Measurements from ENCODE around the gene TMEM184B. TPM values are rescaled to one million over a fixed set of nuclear protein-coding genes. Genes with fewer than 3 reads are reported as not detected.
A peak's percentile ranks its signal among the peaks of the same experiment; 100 is the strongest.

Gene TMEM184B
- total and polyA plus RNA-seq, 4 donors: 7.5 to 12.6 (median 9.9) TPM

- Histone ChIP-seq H3K9me3 (ENCODE audit: control insufficient read depth in 4 of 4, low read length in 3 of 4) (no peaks in the 10 kb centered on the region), H3K4me1 (ENCODE audit: control insufficient read depth in 4 of 4, insufficient read depth in 4 of 4, low read length in 3 of 4) (peaks cover 0 to 3% (median 0%) of the 10 kb centered on the region in 4 donors), H3K9ac (ENCODE audit: low read depth in 1 of 2, low read length in 2 of 2) (no peak overlapping the region), H3K36me3 (ENCODE audit: control insufficient read depth in 4 of 4, insufficient read depth in 3 of 4, low read depth in 1 of 4, low read length in 3 of 4) (no peaks in the 10 kb centered on the region), H3K27ac (ENCODE audit: low read depth in 1 of 2, low read length in 2 of 2) (peak overlapping the region in 1 of 2 donors; percentile 76), H3K27me3 (ENCODE audit: control insufficient read depth in 4 of 4, insufficient read depth in 4 of 4, low read length in 3 of 4) (no peaks in the 10 kb centered on the region), H3K4me3 (ENCODE audit: low read depth in 1 of 3, low read length in 3 of 3) (no peak overlapping the region)
- DNase-seq (ENCODE audit: low spot score): no peak
- TF ChIP-seq ZBTB33 (IDR thresholded peaks at IDR 0.05) (no peak), GABPA (IDR thresholded peaks at IDR 0.05 in 1 of 2, conservative IDR thresholded peaks at IDR 0.05 in 1 of 2) (no peak), RXRA (IDR thresholded peaks at IDR 0.05) (no peak), NR2F2 (IDR thresholded peaks at IDR 0.05) (no peak), SP1 (IDR thresholded peaks at IDR 0.05) (no peak), EGR1 (IDR thresholded peaks at IDR 0.05; ENCODE audit: low read depth in 2 of 2) (no peak), FOXA2 (IDR thresholded peaks at IDR 0.05) (no peak), JUND (IDR thresholded peaks at IDR 0.05) (no peak), TAF1 (conservative IDR thresholded peaks at IDR 0.05) (no peak), HNF4A (conservative IDR thresholded peaks at IDR 0.05) (no peak), MAX (IDR thresholded peaks at IDR 0.05) (no peak), FOXA1 (IDR thresholded peaks at IDR 0.05) (no peak), HNF4G (IDR thresholded peaks at IDR 0.05) (no peak), REST (IDR thresholded peaks at IDR 0.05) (no peak), RAD21 (IDR thresholded peaks at IDR 0.05) (no peak)
- 88% methylated on average over 14 of the region's 14 CpGs for WGBS
Observed at GRCh38 chr22:38318792-38319773, 46.3 kb upstream of the TMEM184B start.

GRCh38 chr22:38317995-38318715, 45.3 kb upstream of the TMEM184B start:
- H3K9ac ChIP-seq (ENCODE audit: low read depth in 1 of 2, low read length in 2 of 2): peak overlapping the region in 1 of 2 donors; percentile 3
- WGBS: 62% methylated on average over 18 of the region's 18 CpGs
- peak overlapping the region; percentile 76 to 94 for H3K27ac ChIP-seq (ENCODE audit: low read depth in 1 of 2, low read length in 2 of 2)
- no peak for DNase-seq (ENCODE audit: low spot score)
- TF ChIP-seq REST (IDR thresholded peaks at IDR 0.05) (no peak), HNF4G (IDR thresholded peaks at IDR 0.05) (no peak), FOXA1 (IDR thresholded peaks at IDR 0.05) (no peak), ATF3 (IDR thresholded peaks at IDR 0.05) (no peak), HNF4A (conservative IDR thresholded peaks at IDR 0.05) (no peak), RXRA (IDR thresholded peaks at IDR 0.05) (no peak), SP1 (IDR thresholded peaks at IDR 0.05) (no peak), ZBTB33 (IDR thresholded peaks at IDR 0.05) (no peak)
- H3K9me3 ChIP-seq (ENCODE audit: control insufficient read depth in 4 of 4, low read length in 3 of 4): no peaks in the 10 kb centered on the region
- no peak overlapping the region for H3K4me3 ChIP-seq (ENCODE audit: low read depth in 1 of 3, low read length in 3 of 3)
- H3K36me3 ChIP-seq (ENCODE audit: control insufficient read depth in 4 of 4, insufficient read depth in 3 of 4, low read depth in 1 of 4, low read length in 3 of 4): no peaks in the 10 kb centered on the region
- no peaks in the 10 kb centered on the region for H3K27me3 ChIP-seq (ENCODE audit: control insufficient read depth in 4 of 4, insufficient read depth in 4 of 4, low read length in 3 of 4)
- peaks cover 0 to 6% (median 2%) of the 10 kb centered on the region in 4 donors for H3K4me1 ChIP-seq (ENCODE audit: control insufficient read depth in 4 of 4, insufficient read depth in 4 of 4, low read length in 3 of 4)

All from liver (tissue), 9 donors.